Ishikawa (cell line): ENCODE measurements around the gene SHD.

ENCODE experiments used
- FOXM1 ChIP-seq: IDR thresholded peaks from 2 replicates; pipeline ENCODE4 v1.6.1; 2012; ENCODE audit warnings: low read depth, borderline replicate concordance
- TCF12 ChIP-seq: IDR thresholded peaks from 2 replicates; pipeline ENCODE4 v1.6.1; 2012; ENCODE audit warnings: low read depth
- TF ChIP-seq, protein P1 (sequence below): IDR thresholded peaks from 2 replicates; pipeline ENCODE4 v1.6.1; 2012
- TF ChIP-seq, protein P2 (sequence below): IDR thresholded peaks from 2 replicates; pipeline ENCODE4 v1.6.1; 2012; ENCODE audit warnings: low read depth, mild to moderate bottlenecking

DNA sequence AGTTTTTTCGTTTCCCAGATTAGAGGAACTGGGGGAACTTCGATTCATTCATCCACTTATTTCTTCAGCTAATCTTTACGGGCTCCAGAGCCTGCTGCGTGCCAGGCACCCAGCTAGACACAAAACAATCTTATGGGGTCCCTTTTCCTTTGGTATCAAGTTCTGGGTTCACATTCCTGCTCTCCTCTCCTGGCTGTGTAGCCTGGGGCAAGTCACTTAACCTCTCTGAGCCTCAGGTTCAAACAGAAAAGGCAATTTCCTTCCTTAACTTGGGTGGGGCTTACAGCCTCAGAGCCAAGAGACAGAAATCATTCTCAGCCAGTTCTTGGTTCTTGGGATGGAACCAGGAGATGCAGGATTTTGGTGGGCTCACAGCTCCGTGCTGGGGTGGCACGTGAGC is 5.9 kb downstream of the SHD start:
- TF ChIP-seq, protein P1, sequence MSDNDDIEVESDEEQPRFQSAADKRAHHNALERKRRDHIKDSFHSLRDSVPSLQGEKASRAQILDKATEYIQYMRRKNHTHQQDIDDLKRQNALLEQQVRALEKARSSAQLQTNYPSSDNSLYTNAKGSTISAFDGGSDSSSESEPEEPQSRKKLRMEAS = no peak
- TF ChIP-seq FOXM1 (no peak), TCF12 (no peak)
- TF ChIP-seq, protein P2, sequence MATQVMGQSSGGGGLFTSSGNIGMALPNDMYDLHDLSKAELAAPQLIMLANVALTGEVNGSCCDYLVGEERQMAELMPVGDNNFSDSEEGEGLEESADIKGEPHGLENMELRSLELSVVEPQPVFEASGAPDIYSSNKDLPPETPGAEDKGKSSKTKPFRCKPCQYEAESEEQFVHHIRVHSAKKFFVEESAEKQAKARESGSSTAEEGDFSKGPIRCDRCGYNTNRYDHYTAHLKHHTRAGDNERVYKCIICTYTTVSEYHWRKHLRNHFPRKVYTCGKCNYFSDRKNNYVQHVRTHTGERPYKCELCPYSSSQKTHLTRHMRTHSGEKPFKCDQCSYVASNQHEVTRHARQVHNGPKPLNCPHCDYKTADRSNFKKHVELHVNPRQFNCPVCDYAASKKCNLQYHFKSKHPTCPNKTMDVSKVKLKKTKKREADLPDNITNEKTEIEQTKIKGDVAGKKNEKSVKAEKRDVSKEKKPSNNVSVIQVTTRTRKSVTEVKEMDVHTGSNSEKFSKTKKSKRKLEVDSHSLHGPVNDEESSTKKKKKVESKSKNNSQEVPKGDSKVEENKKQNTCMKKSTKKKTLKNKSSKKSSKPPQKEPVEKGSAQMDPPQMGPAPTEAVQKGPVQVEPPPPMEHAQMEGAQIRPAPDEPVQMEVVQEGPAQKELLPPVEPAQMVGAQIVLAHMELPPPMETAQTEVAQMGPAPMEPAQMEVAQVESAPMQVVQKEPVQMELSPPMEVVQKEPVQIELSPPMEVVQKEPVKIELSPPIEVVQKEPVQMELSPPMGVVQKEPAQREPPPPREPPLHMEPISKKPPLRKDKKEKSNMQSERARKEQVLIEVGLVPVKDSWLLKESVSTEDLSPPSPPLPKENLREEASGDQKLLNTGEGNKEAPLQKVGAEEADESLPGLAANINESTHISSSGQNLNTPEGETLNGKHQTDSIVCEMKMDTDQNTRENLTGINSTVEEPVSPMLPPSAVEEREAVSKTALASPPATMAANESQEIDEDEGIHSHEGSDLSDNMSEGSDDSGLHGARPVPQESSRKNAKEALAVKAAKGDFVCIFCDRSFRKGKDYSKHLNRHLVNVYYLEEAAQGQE = no peak
